ENCODE measurements around the gene WIZ.
A peak's percentile ranks its signal among the peaks of the same experiment; 100 is the strongest.
"Not testable (repeated sequence)": the region's sequence is repeated elsewhere in the genome, so short reads cannot be mapped to it uniquely, and the experiment has no call there.

WIZ gene

GRCh38 chr19:15475611-15476010 is 25.9 kb upstream of the WIZ start:
- no peak overlapping the region for H3K4me3 Mint-ChIP-seq
- ATAC-seq (replicated peaks) = no peak
- H3K4me1 Mint-ChIP-seq (ENCODE audit: low read depth in 2 of 2) = peaks cover 22 to 24% of the 10 kb centered on the region in 2 donors
- H3K27ac Mint-ChIP-seq = no peak overlapping the region
- no peaks in the 10 kb centered on the region for H3K27me3 Mint-ChIP-seq
- H3K9me3 Mint-ChIP-seq = no peaks in the 10 kb centered on the region
- peaks cover 3% of the 10 kb centered on the region for H3K36me3 Mint-ChIP-seq (ENCODE audit: insufficient read depth)
- DNase-seq = no peak

- no peaks in the 10 kb centered on the region for H3K27me3 Mint-ChIP-seq
- peaks cover 6% of the 10 kb centered on the region for H3K36me3 Mint-ChIP-seq (ENCODE audit: insufficient read depth)
- peaks cover 23% of the 10 kb centered on the region in 2 donors for H3K4me1 Mint-ChIP-seq (ENCODE audit: low read depth in 2 of 2)
- DNase-seq (no peak), ATAC-seq (replicated peaks) (no peak)
- H3K27ac Mint-ChIP-seq = no peak overlapping the region
- H3K4me3 Mint-ChIP-seq = no peak overlapping the region
- no peaks in the 10 kb centered on the region for H3K9me3 Mint-ChIP-seq
Observed at GRCh38 chr19:15475169-15475568, 25.4 kb upstream of the WIZ start.

- not testable (repeated sequence) for H3K27ac Mint-ChIP-seq; H3K36me3 Mint-ChIP-seq (ENCODE audit: insufficient read depth)
Observed at GRCh38 chr19:15473821-15474220, 24.1 kb upstream of the WIZ start.

GRCh38 chr19:15471639-15472101 is 21.9 kb upstream of the WIZ start:
- H3K36me3 Mint-ChIP-seq (ENCODE audit: insufficient read depth) = peaks cover 13% of the 10 kb centered on the region
- no peak overlapping the region for H3K4me3 Mint-ChIP-seq
- no peak for DNase-seq
- ATAC-seq (replicated peaks) = no peak
- H3K27ac Mint-ChIP-seq = peak overlapping the region in 1 of 2 donors; percentile 42
- H3K9me3 Mint-ChIP-seq = no peaks in the 10 kb centered on the region
- H3K27me3 Mint-ChIP-seq = no peaks in the 10 kb centered on the region
- H3K4me1 Mint-ChIP-seq (ENCODE audit: low read depth in 2 of 2) = peaks cover 34 to 37% of the 10 kb centered on the region in 2 donors

More at GRCh38 chr19:15473821-15474220, 24.1 kb upstream of the WIZ start:
- not testable (repeated sequence) for H3K9me3 Mint-ChIP-seq; ATAC-seq (replicated peaks); DNase-seq; H3K27me3 Mint-ChIP-seq; H3K4me3 Mint-ChIP-seq
- peaks cover 24 to 28% of the 10 kb centered on the region in 2 donors for H3K4me1 Mint-ChIP-seq (ENCODE audit: low read depth in 2 of 2)

- peaks cover 32 to 39% of the 10 kb centered on the region in 2 donors for H3K4me1 Mint-ChIP-seq (ENCODE audit: low read depth in 2 of 2)
- peak; percentile 58 for ATAC-seq (replicated peaks)
Observed at GRCh38 chr19:15469513-15470297, 19.9 kb upstream of the WIZ start.

GRCh38 chr19:15468675-15469512 is 19.1 kb upstream of the WIZ start:
- Mint-ChIP-seq H3K36me3 (ENCODE audit: insufficient read depth) (peaks cover 18% of the 10 kb centered on the region), H3K4me3 (peak overlapping the region; percentile 84 to 86), H3K4me1 (ENCODE audit: low read depth in 2 of 2) (peaks cover 36 to 43% of the 10 kb centered on the region in 2 donors), H3K9me3 (no peaks in the 10 kb centered on the region), H3K27ac (peak overlapping the region; percentile 87 to 96), H3K27me3 (no peaks in the 10 kb centered on the region)
- DNase-seq (no peak), ATAC-seq (replicated peaks) (no peak)

More at GRCh38 chr19:15469513-15470297, 19.9 kb upstream of the WIZ start:
- Mint-ChIP-seq H3K9me3 (no peaks in the 10 kb centered on the region), H3K27ac (peak overlapping the region; percentile 87 to 96), H3K4me3 (peak overlapping the region; percentile 84 to 86), H3K36me3 (ENCODE audit: insufficient read depth) (peaks cover 13% of the 10 kb centered on the region), H3K27me3 (no peaks in the 10 kb centered on the region)
- DNase-seq = no peak

- no peak for ATAC-seq (replicated peaks)
- Mint-ChIP-seq H3K36me3 (ENCODE audit: insufficient read depth) (peaks cover 28% of the 10 kb centered on the region), H3K4me1 (ENCODE audit: low read depth in 2 of 2) (peaks cover 41 to 51% of the 10 kb centered on the region in 2 donors), H3K27ac (peak overlapping the region; percentile 81 to 96), H3K4me3 (peak overlapping the region; percentile 84 to 86), H3K27me3 (no peaks in the 10 kb centered on the region), H3K9me3 (no peaks in the 10 kb centered on the region)
- no peak for DNase-seq
Observed at GRCh38 chr19:15467734-15468214, 18.0 kb upstream of the WIZ start.

GRCh38 chr19:15466851-15467733 is 17.3 kb upstream of the WIZ start:
- DNase-seq (peak in 1 of 3 experiments; percentile 16), ATAC-seq (replicated peaks) (peak; percentile 33)
- Mint-ChIP-seq H3K4me3 (peak overlapping the region; percentile 84 to 86), H3K27ac (peak overlapping the region; percentile 81 to 96), H3K4me1 (ENCODE audit: low read depth in 2 of 2) (peaks cover 46 to 57% of the 10 kb centered on the region in 2 donors), H3K9me3 (no peaks in the 10 kb centered on the region), H3K36me3 (ENCODE audit: insufficient read depth) (peaks cover 34% of the 10 kb centered on the region), H3K27me3 (no peaks in the 10 kb centered on the region)

- Mint-ChIP-seq H3K27ac (peak within 1 kb of the TSS; percentile 93 to 94), H3K9me3 (no peaks in the 10 kb centered on the region), H3K36me3 (ENCODE audit: insufficient read depth) (peaks cover 49% of the 10 kb centered on the region), H3K4me1 (ENCODE audit: low read depth in 2 of 2) (peaks cover 53 to 64% of the 10 kb centered on the region in 2 donors), H3K4me3 (peak within 1 kb of the TSS; percentile 93 to 94), H3K27me3 (no peaks in the 10 kb centered on the region)
- DNase-seq (peak; percentile 46 to 51 (median 50)), ATAC-seq (replicated peaks) (peak; percentile 66)
Observed at GRCh38 chr19:15464394-15465385, 14.9 kb upstream of the WIZ start, which contains the start of gene RASAL3. RASAL3 (minus strand) TSS chr19:15464544; CDS start chr19:15464358, 186 bp downstream.

GRCh38 chr19:15463861-15464371 is 14.2 kb upstream of the WIZ start:
- peak; percentile 87 for ATAC-seq (replicated peaks)
- H3K27me3 Mint-ChIP-seq = no peaks in the 10 kb centered on the region
- peak overlapping the region; percentile 93 to 94 for H3K27ac Mint-ChIP-seq
- peaks cover 47 to 61% of the 10 kb centered on the region in 2 donors for H3K4me1 Mint-ChIP-seq (ENCODE audit: low read depth in 2 of 2)
- H3K9me3 Mint-ChIP-seq = no peaks in the 10 kb centered on the region
- H3K4me3 Mint-ChIP-seq = peak overlapping the region; percentile 93 to 94
- DNase-seq = peak; percentile 68 to 76 (median 68)
- peaks cover 56% of the 10 kb centered on the region for H3K36me3 Mint-ChIP-seq (ENCODE audit: insufficient read depth)

- ATAC-seq (replicated peaks) (no peak), DNase-seq (no peak)
- Mint-ChIP-seq H3K27me3 (no peaks in the 10 kb centered on the region), H3K4me3 (peak overlapping the region; percentile 93 to 94), H3K36me3 (ENCODE audit: insufficient read depth) (peaks cover 63% of the 10 kb centered on the region), H3K4me1 (ENCODE audit: low read depth in 2 of 2) (peaks cover 34 to 47% of the 10 kb centered on the region in 2 donors), H3K9me3 (no peaks in the 10 kb centered on the region), H3K27ac (peak overlapping the region; percentile 93 to 94)
Observed at GRCh38 chr19:15461694-15462093, 11.9 kb upstream of the WIZ start.

Measured in effector memory CD8-positive, alpha-beta T cell (primary cell).